Vagina (tissue), 2 donors: ENCODE data around the gene ESRRA. TPM values are rescaled to one million over a fixed set of nuclear protein-coding genes. Genes with fewer than 3 reads are reported as not detected.

Experiments
- DNase-seq, 2 donors: peaks; one replicate each; pipeline ENCODE4 v3.0.0-alpha.2; 2017; ENCODE audit errors: extremely low spot score in 2 of 2
- H3K27ac ChIP-seq: fragments of 200-600 bp; sonication (generic); one replicate; pipeline ENCODE4 v1.5.1; 2019
- H3K27me3 ChIP-seq: fragments of 200-600 bp; sonication (generic); one replicate; pipeline ENCODE4 v1.5.1; 2019
- H3K36me3 ChIP-seq, 2 donors: fragments of 200-600 bp; sonication (generic); one replicate each; pipeline ENCODE4 v1.5.1; 2017 to 2019
- H3K4me1 ChIP-seq: fragments of 200-600 bp; sonication (generic); one replicate; pipeline ENCODE4 v1.5.1; 2019
- H3K4me3 ChIP-seq, 2 donors: fragments of 200-600 bp; sonication (generic); 1 replicate in 1 of 2; 2 replicates in 1 of 2; pipeline ENCODE4 v1.5.1; 2016 to 2019
- H3K9me3 ChIP-seq: fragments of 200-600 bp; sonication (generic); one replicate; pipeline ENCODE4 v1.5.1; 2019
- POLR2A ChIP-seq, 2 donors: fragments of 450-650 bp; IDR thresholded peaks; one replicate each; pipeline ENCODE4 v1.6.1; 2017; ENCODE audit warnings: antibody characterized with exemption in 2 of 2, mild to moderate bottlenecking in 2 of 2, moderate library complexity in 2 of 2
- POLR2AphosphoS5 ChIP-seq, 2 donors: sonication (generic); formaldehyde crosslinking; IDR thresholded peaks; one replicate each; pipeline ENCODE4 v1.9.0; 2017; ENCODE audit warnings: antibody characterized with exemption in 2 of 2, mild to moderate bottlenecking in 2 of 2, low read depth in 1 of 2; ENCODE audit not compliant: insufficient read depth in 1 of 2
- intact Hi-C: fragments of 100-400 bp; cut with DNase I; formaldehyde crosslinking; loops from one replicate; pipeline ENCODE4 v1.15.1; 2023
- total RNA-seq: library from RNA; depleted of rRNA; stranded (reverse); fragments of >200 nt; gene quantifications from one replicate; pipeline ENCODE4 v1.2.3, GENCODE V29; 2016
- TF ChIP-seq, protein P1 (sequence below), 3 experiments: fragments of 450-650 bp in 2 of 3; fragments of 200-600 bp in 1 of 3; sonication (generic) in 1 of 3; IDR thresholded peaks; one replicate each; pipeline ENCODE4 v1.5.1; 2017 to 2019; ENCODE audit warnings: antibody characterized with exemption in 3 of 3, mild to moderate bottlenecking in 2 of 3, moderate library complexity in 2 of 3

Gene ESRRA
- total RNA-seq, 1 donor from 2014 or later: 44.4 TPM

DNA sequence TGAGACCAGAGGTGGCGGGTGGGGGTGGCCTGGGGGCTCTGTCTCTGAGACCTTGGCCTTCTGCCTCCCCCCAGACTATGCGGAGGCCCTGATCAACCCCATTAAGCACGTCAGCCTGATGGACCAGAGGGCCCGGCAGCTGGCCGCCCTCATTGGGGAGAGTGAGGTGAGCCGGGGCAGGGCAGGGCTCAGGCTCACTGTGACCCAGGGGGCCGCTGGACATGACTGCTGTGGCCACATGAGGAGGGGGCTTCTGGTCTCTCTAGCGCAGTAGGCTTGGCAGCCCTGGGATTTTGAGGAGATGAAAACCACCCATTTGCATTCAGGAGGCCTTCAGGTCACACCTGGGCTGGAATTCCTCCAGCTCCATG is 41.4 kb upstream of the ESRRA start:
- no peak for DNase-seq
- intact Hi-C loops: no loop called here
- no peak for TF ChIP-seq POLR2AphosphoS5 (IDR thresholded peaks at IDR 0.05; ENCODE audit: insufficient read depth in 1 of 2, low read depth in 1 of 2)
- no peak overlapping the region for H3K27ac ChIP-seq
- no peaks in the 10 kb centered on the region for H3K9me3 ChIP-seq
- no peaks in the 10 kb centered on the region for H3K27me3 ChIP-seq
- H3K4me1 ChIP-seq: peaks cover 19% of the 10 kb centered on the region
- peaks cover 0 to 62% of the 10 kb centered on the region in 2 donors for H3K36me3 ChIP-seq
- H3K4me3 ChIP-seq: no peak overlapping the region

DNA sequence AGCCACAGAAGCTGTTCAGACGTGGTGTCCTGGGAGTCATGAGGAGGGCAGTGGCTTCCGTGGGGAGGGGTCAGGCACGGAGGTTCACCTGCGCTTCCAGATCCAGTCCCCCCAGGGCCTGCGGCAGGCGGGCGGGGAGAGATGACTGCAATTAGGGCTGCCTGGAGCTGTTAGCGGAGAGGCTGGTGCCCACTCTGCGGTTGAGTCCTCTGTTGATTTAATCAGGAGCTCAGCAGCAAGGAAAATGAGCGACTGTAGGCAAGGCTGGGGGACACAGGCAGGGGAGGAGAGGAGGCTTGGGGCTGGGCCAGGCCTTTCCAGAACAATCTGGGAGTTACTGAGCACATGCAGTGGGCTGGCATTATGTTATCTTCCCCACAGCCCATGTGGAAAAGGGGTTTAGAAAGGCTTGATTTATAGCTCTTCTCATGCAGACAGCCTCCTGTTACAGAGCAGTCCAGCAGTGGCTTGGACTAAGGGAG is 40.9 kb upstream of the ESRRA start:
- H3K4me3 ChIP-seq: no peak overlapping the region
- H3K9me3 ChIP-seq: no peaks in the 10 kb centered on the region
- TF ChIP-seq POLR2AphosphoS5 (IDR thresholded peaks at IDR 0.05; ENCODE audit: insufficient read depth in 1 of 2, low read depth in 1 of 2) (no peak), POLR2A (IDR thresholded peaks at IDR 0.05) (no peak)
- TF ChIP-seq, protein P1, sequence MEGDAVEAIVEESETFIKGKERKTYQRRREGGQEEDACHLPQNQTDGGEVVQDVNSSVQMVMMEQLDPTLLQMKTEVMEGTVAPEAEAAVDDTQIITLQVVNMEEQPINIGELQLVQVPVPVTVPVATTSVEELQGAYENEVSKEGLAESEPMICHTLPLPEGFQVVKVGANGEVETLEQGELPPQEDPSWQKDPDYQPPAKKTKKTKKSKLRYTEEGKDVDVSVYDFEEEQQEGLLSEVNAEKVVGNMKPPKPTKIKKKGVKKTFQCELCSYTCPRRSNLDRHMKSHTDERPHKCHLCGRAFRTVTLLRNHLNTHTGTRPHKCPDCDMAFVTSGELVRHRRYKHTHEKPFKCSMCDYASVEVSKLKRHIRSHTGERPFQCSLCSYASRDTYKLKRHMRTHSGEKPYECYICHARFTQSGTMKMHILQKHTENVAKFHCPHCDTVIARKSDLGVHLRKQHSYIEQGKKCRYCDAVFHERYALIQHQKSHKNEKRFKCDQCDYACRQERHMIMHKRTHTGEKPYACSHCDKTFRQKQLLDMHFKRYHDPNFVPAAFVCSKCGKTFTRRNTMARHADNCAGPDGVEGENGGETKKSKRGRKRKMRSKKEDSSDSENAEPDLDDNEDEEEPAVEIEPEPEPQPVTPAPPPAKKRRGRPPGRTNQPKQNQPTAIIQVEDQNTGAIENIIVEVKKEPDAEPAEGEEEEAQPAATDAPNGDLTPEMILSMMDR (IDR thresholded peaks at IDR 0.05): no peak
- no peaks in the 10 kb centered on the region for H3K27me3 ChIP-seq
- no peak overlapping the region for H3K27ac ChIP-seq
- intact Hi-C loops: no loop called here
- DNase-seq: no peak
- peaks cover 21% of the 10 kb centered on the region for H3K4me1 ChIP-seq
- peaks cover 0 to 57% of the 10 kb centered on the region in 2 donors for H3K36me3 ChIP-seq

DNA sequence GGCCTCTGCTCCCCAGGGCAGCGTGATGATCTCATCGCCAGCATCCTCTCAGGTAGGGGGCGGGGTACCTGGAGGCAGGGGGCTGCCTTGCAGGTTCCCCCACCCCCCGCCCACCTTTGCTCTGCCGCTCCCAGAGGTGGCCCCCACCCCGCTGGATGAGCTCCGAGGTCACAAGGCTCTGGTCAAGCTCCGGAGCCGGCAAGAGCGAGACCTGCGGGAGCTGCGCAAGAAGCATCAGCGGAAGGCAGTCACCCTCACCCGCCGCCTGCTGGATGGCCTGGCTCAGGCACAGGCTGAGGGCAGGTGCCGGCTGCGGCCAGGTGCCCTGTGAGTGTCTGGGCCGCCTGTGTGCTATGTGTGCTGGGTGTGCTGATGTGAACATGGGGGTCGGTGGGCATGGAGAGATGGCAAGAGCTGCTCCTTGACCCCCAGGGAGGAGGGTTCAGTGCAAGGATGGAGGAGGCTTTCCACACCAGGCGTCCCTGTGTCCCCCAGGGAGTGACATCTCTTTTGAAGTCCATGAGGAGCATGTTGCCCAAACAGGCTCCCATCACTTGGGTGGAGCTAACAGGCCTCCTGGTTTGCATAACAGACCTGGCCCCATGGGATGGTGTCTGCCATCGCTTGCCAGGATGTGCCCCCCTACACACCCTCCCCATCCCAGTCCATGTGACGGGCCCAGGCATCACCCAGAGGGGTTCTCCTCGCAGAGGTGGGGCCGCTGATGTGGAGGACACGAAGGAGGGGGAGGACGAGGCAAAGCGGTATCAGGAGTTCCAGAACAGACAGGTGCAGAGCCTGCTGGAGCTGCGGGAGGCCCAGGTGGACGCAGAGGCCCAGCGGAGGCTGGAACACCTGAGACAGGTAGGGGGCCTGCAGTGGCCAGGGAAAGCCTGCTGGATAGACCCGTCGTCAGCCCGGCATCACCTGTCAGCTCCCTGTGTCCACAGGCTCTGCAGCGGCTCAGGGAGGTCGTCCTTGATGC is 39.9 kb upstream of the ESRRA start:
- Histone ChIP-seq H3K27ac (no peak overlapping the region), H3K27me3 (no peaks in the 10 kb centered on the region), H3K4me3 (no peak overlapping the region), H3K36me3 (peaks cover 0 to 53% of the 10 kb centered on the region in 2 donors), H3K4me1 (peaks cover 21% of the 10 kb centered on the region), H3K9me3 (no peaks in the 10 kb centered on the region)
- intact Hi-C loops: no loop called here
- TF ChIP-seq, protein P1 (IDR thresholded peaks at IDR 0.05): no peak
- DNase-seq: no peak

DNA sequence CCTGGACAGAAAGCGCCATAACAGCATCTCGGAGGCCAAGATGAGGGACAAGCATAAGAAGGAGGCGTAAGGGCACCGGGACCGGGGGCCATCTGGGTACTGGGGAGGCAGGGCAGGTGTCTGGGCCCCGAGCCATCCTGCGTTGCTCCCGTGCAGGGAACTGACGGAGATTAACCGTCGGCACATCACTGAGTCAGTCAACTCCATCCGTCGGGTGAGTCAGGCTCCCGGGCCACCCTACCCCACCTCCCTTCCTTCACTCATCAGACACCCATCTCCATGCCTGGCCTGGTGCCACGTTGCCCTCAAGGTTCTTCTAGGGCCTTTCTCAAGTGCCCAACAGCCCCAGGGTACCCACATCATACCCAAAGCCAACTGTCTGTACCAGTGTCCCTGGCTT is 39.0 kb upstream of the ESRRA start:
- H3K4me3 ChIP-seq: no peak overlapping the region
- peaks cover 0 to 46% of the 10 kb centered on the region in 2 donors for H3K36me3 ChIP-seq
- no peak overlapping the region for H3K27ac ChIP-seq
- DNase-seq: no peak
- no peaks in the 10 kb centered on the region for H3K27me3 ChIP-seq
- H3K4me1 ChIP-seq: peaks cover 21% of the 10 kb centered on the region
- H3K9me3 ChIP-seq: no peaks in the 10 kb centered on the region
- TF ChIP-seq, protein P1 (IDR thresholded peaks at IDR 0.05): no peak
- TF ChIP-seq POLR2AphosphoS5 (IDR thresholded peaks at IDR 0.05; ENCODE audit: insufficient read depth in 1 of 2, low read depth in 1 of 2) (no peak), POLR2A (IDR thresholded peaks at IDR 0.05) (no peak)
- intact Hi-C loops: no loop called here

DNA sequence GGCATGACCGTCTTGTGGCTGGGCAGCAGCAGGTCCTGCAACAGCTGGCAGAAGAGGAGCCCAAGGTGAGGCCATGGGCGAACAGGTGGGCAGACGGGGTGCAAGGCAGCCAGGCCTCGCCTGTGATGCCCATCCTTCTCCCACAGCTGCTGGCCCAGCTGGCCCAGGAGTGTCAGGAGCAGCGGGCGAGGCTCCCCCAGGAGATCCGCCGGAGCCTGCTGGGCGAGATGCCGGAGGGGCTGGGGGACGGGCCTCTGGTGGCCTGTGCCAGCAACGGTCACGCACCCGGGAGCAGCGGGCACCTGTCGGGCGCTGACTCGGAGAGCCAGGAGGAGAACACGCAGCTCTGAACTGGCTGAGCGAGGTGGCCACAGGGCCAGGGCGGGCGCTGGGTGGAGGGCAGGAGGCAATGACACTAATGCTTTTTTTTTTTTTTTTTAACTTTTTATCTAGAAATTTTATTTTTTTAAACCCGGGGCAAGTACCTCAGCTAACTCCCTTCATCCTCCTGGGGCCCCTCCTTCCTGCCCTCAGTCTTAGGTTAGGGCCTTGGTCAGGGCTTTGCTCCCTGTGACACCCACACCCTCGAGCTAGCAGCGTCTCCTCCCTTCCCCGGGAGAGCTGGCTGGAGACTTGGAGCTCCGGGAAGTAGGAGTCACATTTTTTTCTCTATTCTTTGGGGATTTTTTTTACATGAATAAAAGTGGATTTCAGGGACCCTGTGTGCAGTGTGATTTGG is 37.9 kb upstream of the ESRRA start:
- H3K36me3 ChIP-seq: peaks cover 0 to 38% of the 10 kb centered on the region in 2 donors
- peak overlapping the region; percentile 98 for H3K27ac ChIP-seq
- no peak for TF ChIP-seq POLR2AphosphoS5 (IDR thresholded peaks at IDR 0.05; ENCODE audit: insufficient read depth in 1 of 2, low read depth in 1 of 2)
- TF ChIP-seq POLR2A (IDR thresholded peaks at IDR 0.05): no peak
- TF ChIP-seq, protein P1 (IDR thresholded peaks at IDR 0.05): no peak
- H3K4me1 ChIP-seq: peaks cover 31% of the 10 kb centered on the region
- no peaks in the 10 kb centered on the region for H3K9me3 ChIP-seq
- H3K4me3 ChIP-seq: no peak overlapping the region
- intact Hi-C loops: no loop called here
- H3K27me3 ChIP-seq: no peaks in the 10 kb centered on the region
- no peak for DNase-seq
